HG03139 (cell line): ENCODE measurements around the gene SLC25A21.
"Not testable (repeated sequence)": the region's sequence is repeated elsewhere in the genome, so short reads cannot be mapped to it uniquely, and the experiment has no call there.

Experiments used
- ATAC-seq: cut with Tn5 transposase; IDR thresholded peaks from one replicate; pipeline ENCODE4 v1.9.1; 2021; ENCODE audit not compliant: unreplicated experiment

Gene SLC25A21

GRCh38 chr14:36996857-36997590, 175.4 kb downstream of the SLC25A21 start:
- no peak for ATAC-seq

GRCh38 chr14:36996133-36996856, 176.1 kb downstream of the SLC25A21 start:
- ATAC-seq = no peak

- ATAC-seq = no peak
Measured at GRCh38 chr14:36989806-36990205, 182.6 kb downstream of the SLC25A21 start.

- no peak for ATAC-seq
Measured at GRCh38 chr14:36988989-36989388, 183.4 kb downstream of the SLC25A21 start.

GRCh38 chr14:36988568-36988967, 183.8 kb downstream of the SLC25A21 start:
- no peak for ATAC-seq

GRCh38 chr14:36986407-36986806, 186.0 kb downstream of the SLC25A21 start:
- no peak for ATAC-seq

GRCh38 chr14:36981832-36982529, 190.4 kb downstream of the SLC25A21 start:
- no peak for ATAC-seq

- not testable (repeated sequence) for ATAC-seq
Measured at GRCh38 chr14:36980413-36980812, 192.0 kb downstream of the SLC25A21 start.

GRCh38 chr14:36979863-36980262, 192.5 kb downstream of the SLC25A21 start:
- ATAC-seq = no peak

GRCh38 chr14:36976571-36977023, 195.8 kb downstream of the SLC25A21 start:
- ATAC-seq = no peak

GRCh38 chr14:36975834-36976233, 196.6 kb downstream of the SLC25A21 start:
- no peak for ATAC-seq

GRCh38 chr14:36974985-36975384, 197.4 kb downstream of the SLC25A21 start:
- no peak for ATAC-seq

GRCh38 chr14:36973806-36974442, 198.5 kb downstream of the SLC25A21 start:
- no peak for ATAC-seq

GRCh38 chr14:36971263-36971855, 201.0 kb downstream of the SLC25A21 start:
- ATAC-seq = no peak

GRCh38 chr14:36967892-36968555, 204.4 kb downstream of the SLC25A21 start:
- no peak for ATAC-seq

- ATAC-seq = no peak
Measured at GRCh38 chr14:36955967-36956366, 216.4 kb downstream of the SLC25A21 start.

- no peak for ATAC-seq
Measured at GRCh38 chr14:36955376-36955775, 217.0 kb downstream of the SLC25A21 start.

GRCh38 chr14:36952689-36953088, 219.7 kb downstream of the SLC25A21 start:
- no peak for ATAC-seq

- ATAC-seq = no peak
Measured at GRCh38 chr14:36951380-36951911, 221.0 kb downstream of the SLC25A21 start.

- no peak for ATAC-seq
Measured at GRCh38 chr14:36950812-36951211, 221.6 kb downstream of the SLC25A21 start.
